HG02870 (cell line): ENCODE measurements around the gene GNG12.
A peak's percentile ranks its signal among the peaks of the same experiment; 100 is the strongest.

Experiments used
- ATAC-seq: cut with Tn5 transposase; IDR thresholded peaks from one replicate; pipeline ENCODE4 v1.9.1; 2021; ENCODE audit warnings: mild to moderate bottlenecking, moderate library complexity; ENCODE audit not compliant: unreplicated experiment

GNG12 gene

GRCh38 chr1:67759066-67759465 is 74.2 kb downstream of the GNG12 start:
- no peak for ATAC-seq

GRCh38 chr1:67755619-67756018 is 77.6 kb downstream of the GNG12 start:
- ATAC-seq, result no peak

DNA sequence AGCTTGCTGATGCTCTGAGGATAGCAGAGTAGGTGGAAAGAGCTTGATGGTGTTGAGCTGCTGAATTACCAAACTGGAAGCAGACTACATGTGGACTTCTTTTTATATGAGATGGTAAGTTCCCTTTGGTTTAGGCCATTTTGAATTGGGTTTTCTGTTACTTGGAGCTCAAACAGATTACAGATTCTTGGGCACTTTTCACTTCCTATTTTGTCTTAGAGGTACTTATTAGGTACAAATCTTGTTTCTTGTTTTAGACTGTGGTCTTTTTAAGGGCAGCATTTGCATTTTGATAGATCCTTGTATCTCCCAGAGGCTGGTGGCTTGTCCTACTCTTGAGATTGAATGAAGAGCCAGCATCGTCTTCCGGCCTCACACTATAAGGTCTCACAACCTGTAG is 78.1 kb downstream of the GNG12 start:
- no peak for ATAC-seq

DNA sequence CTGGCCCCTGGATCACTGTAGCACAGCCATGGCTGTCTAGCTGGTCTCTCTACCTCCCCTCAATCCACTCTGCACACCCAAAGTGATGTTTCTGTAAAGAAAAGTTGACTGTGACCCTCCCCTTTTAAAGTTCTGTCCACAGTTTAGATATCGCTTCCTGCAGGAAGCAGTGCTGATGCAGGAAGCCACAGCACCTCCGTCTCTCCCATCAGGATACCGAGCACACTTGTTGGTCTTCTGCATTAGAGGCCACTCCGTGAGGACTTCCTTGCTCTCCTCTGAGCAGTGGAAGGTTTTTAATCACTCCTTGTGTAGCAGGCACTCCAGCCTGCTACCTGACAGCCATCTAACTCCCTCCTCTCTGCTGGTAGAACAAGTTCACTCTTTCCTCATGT is 78.7 kb downstream of the GNG12 start:
- no peak for ATAC-seq

DNA sequence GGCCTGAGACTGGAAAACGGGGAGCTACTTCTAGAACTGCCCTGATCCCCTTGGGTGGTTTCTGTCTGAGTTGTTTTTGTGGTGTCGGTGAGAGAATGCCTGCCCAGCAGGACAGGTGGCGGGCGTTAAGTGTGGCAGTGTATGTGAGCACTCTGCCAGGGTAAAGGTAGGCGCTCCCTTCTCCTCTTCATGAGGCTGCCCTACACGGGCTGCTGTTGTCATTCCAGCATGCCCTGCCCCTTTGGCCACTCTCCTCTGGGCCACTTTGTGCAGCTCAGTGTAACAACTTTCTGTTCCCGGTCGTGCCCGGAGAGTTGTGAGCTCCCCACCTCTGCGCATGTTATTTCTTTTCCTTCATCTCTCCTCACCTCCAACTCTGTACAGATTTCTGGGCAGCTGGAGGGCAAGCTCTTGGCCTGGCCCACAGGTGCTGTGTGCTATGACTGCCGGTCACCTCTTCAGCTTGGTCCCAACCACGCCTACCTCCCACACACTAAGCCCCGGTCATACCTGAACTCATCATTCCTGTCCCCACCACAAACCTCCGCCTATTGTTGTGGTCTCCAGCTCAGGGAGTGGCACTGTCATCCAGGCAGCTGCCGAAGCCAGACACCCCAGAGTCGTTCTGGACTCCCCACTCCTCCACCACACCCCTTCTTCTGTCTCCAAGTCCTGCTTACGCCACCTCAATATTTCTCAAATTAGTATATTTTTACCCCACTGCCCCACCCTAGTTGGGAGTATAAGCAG is 79.3 kb downstream of the GNG12 start:
- ATAC-seq, result peak; percentile 33

DNA sequence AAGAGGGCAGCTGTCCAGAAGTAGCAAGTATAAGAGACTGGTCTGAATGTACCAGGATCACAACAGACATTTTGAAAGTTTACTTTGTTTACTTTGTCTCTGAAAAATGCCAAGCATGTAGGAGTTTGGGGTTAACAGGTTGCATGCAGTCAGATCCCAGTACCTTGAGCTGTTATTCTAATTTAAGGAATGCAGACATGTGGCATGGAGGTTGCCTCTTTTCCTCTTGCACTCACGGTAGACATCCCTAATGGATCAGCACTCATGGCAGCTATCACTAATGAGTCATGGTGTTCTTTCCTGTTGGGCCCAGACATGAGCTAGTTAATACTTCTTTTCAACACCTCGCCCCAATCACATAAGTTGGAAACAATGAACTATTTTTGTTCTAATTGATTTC is 81.0 kb downstream of the GNG12 start:
- ATAC-seq, result no peak

DNA sequence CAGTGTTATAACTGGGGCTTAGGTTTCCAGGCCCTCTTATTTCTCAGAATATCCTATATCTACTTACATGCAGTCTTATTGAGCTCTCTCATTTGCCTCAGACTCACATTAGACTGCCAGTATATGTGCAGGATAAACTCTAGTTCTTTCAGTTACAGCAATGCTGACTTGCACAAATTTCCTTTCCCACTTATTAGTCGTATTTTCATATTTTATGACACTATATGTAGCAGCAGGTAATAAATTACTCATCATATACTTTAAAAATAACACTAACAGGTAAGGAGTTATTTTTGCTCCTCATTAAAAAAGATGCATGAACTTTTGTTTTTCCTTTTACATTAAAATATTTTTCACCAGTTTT is 82.6 kb downstream of the GNG12 start:
- ATAC-seq, result no peak

DNA sequence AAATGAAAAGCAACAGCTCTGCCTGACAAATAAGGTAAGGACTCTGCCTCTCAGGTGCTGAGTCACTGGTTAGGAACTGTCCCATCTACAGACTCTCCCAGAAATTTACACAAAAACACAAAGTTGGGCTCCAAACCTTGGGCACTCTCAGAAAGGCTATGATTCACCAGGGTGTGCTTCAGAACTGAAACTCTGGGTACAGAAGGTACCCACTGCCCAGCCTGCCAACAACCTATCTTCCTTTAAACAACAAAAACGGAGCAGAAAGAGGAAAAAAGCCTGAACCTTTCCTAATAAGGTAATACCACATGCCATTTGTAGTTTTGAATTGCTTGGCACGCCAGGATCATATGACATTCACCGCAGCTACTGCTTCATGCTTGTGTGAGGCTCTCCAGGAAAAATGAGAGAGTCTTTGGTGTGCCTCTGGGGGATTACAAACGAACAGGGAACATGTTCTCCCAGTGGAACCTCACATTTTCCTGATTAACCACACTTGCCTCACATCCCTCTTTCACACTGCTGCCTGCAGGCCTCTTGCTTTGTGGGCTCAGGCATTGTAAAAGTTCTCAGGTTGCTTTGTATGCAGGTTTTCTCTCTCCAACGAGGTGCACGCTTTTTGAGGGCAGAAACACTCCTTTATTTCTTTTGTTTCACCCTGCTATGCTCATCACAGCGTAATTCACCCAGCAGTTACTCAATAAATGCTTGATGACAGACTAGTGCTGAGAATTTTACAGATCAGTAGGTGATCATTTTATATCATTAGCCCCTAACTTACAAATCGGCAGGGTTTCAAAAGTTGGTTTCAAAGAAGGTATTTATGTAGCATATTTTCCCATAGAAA is 83.2 kb downstream of the GNG12 start:
- ATAC-seq, result peak; percentile 28

DNA sequence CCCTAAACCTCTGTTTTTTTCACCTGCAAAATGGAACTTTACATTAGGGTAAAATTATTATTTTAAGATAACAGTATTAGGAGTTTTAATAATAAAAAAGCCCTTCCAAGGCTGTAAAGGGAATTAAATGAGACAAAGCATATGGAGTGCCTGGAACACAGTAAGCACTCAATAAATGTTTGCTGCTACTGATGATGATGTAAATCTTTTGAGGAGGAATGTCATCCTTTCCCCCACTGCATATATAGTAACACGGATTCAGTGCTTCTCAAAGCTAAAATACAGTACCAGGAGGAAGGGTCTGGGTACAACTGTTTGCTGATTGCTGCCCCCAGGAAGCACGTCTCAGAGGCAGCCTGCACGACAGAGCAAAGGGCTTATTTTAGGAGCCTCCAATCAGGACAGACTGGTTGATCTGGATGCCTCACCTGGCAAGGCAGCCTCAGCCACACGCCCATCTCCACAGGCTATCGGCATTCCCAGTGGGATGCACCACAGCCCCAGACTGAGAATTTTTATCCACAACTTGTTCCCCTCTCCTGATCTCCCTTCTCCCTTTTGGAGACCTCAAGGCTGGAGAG is 83.9 kb downstream of the GNG12 start:
- ATAC-seq, result no peak

DNA sequence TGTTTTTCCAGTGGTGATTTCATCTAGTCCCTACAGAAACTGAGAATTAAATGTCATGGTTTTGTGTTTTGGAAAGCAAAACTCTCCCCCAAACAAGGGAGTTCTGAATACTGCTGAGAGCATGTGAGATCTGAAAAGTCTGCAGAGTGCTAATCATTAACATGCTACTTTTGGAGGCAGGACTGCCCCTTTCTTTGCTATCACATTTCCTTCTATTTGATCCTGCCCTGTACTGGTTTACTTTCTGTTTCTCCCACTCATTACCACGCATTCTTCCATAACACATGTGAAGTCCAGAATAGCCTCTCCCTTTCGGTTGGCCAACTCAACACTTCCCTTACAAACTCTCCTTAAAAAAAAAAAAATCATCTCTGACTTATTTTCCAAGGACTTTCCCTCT is 84.6 kb downstream of the GNG12 start:
- ATAC-seq, result peak; percentile 59

DNA sequence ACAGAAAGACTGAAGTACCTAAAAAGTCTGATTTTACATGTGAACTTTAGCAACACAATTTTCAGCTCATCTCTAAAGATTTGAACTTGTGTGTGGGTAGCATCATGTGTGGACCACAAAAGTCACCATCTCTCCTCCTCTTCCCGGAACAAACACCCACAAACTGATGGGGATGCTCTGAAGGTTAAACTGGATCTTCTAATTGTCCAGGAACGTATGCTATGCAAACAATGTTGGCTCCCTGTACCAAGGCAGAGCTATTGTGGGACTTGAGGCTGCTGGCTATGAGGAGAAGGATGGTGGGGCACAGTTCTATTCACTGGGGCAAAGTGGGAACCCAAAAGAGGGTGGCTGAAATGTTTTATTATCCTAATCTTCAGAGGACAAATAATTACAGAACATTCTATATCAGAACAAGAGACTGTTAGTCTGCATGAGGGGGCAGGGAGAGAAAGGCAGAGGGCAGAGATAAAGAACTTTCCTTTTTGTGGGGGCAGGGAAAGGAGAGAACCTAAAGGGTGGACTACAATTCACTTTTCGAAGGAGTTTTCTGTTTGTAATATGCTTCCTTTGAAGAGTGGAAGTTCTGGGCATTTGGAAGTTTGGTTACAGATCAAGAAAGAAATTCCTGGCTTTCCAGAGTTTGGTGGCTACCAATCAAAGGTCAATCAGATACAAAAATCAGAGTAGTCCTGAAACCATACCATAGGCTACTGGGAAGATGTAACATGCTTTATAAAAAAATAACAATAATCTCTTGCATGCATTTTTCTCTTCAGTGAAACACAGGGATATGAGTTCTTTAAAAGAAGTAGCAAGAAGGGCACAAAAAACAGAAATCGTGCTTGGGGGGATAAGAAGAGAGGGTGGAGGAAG is 85.4 kb downstream of the GNG12 start:
- no peak for ATAC-seq

- ATAC-seq, result no peak
These were observed 87.2 kb downstream of the GNG12 start for GRCh38 chr1:67745875-67746698.

DNA sequence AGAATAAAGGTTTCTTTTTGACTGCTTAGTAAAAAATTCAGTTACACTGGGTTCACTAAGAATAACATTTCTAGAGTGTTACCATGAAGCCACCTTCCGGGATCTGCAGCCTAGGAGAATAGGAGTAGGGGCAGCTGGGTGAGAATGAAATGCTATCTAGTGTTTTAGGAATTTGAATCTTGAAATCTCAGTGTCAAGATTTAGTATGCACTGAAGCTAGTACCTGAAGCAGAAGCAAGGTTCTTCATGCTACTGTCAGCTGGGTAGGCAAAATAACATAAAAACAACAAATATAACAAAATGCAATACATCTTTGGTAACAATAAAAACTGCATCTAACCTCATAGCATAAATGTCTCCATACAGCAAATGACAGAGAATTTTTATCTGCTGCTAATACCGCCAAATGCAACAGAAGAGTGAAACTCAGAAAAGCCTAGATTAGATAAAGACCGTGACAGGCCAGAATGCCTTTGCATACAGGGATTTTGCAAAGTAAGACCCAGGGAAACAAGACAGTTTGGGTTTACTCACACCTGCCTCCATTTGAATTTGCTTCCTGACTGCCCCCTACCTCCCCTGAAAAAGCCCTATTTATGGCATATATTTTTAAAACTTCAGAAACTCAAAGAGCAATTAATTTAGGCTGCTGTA is 90.1 kb downstream of the GNG12 start:
- ATAC-seq, result no peak

DNA sequence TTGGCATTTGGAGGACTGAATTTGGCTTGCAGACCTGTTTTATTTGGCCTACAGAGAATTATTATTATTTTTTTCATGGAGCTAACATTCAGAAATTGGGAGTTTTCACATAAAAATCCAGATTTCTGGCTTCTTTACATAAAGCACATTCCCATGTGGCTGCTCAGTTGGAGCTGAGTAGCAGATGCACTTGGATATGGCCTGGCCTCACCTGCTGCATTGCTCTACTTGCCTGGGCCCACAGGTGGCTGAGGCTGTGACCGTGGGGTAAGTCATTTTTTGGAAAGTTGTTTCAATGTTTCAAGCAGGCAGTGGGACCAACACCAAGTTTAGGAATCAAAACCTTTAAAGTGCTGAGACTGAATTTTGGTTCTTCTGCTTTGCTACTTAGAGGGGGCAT is 91.5 kb downstream of the GNG12 start:
- no peak for ATAC-seq

- no peak for ATAC-seq
These were observed 92.1 kb downstream of the GNG12 start for GRCh38 chr1:67741121-67741520.

- no peak for ATAC-seq
These were observed 92.7 kb downstream of the GNG12 start for GRCh38 chr1:67740543-67740942.

- no peak for ATAC-seq
These were observed 93.9 kb downstream of the GNG12 start for GRCh38 chr1:67739361-67739760.

GRCh38 chr1:67738401-67738800 is 94.9 kb downstream of the GNG12 start:
- no peak for ATAC-seq

GRCh38 chr1:67737875-67738274 is 95.4 kb downstream of the GNG12 start:
- no peak for ATAC-seq

DNA sequence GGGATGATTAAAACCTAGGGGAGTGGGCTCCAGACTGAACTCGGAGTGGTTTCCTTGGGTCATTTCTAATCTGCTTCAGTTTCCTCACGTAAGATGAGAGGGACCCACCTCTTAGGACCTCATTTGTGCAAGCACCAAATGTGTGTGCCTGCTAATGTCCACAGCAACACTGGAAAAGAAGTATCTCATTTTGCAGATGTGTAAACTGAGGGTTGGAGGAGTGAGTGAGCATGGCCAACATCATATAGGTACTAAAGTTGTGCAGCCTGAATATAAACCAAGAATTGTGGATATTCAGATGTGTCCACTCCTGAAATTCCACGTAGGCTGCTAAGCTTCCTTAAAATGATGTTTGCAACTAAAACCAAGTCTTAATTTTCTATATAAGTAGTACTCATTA is 96.5 kb downstream of the GNG12 start:
- no peak for ATAC-seq
